Testis (tissue), 3 donors: ENCODE measurements around the gene EEF2KMT. TPM values are rescaled to one million over a fixed set of nuclear protein-coding genes. Genes with fewer than 3 reads are reported as not detected.

ENCODE experiments used
- DNase-seq: peaks from one replicate; pipeline ENCODE4 v3.0.0-alpha.2; 2019
- H3K27ac ChIP-seq, 2 donors: fragments of 200-600 bp; sonication (generic); one replicate each; pipeline ENCODE4 v1.5.1; 2019
- H3K27me3 ChIP-seq: fragments of 200-600 bp; sonication (generic); one replicate; pipeline ENCODE4 v1.5.1; 2019
- H3K36me3 ChIP-seq: fragments of 200-600 bp; sonication (generic); one replicate; pipeline ENCODE4 v1.5.1; 2017; ENCODE audit warnings: low read depth; ENCODE audit errors: missing control alignments
- H3K4me1 ChIP-seq: fragments of 200-600 bp; sonication (generic); one replicate; pipeline ENCODE4 v1.5.1; 2019
- H3K4me3 ChIP-seq, 2 donors: fragments of 200-600 bp; sonication (generic); one replicate each; pipeline ENCODE4 v1.5.1; 2017 to 2019
- H3K9me3 ChIP-seq: fragments of 200-600 bp; sonication (generic); one replicate; pipeline ENCODE4 v1.5.1; 2017
- POLR2A ChIP-seq: fragments of 450-650 bp; IDR thresholded peaks from one replicate; pipeline ENCODE4 v1.6.1; 2017; ENCODE audit warnings: antibody characterized with exemption, mild to moderate bottlenecking, moderate library complexity
- WGBS, 2 donors: methylation state at CpG; one replicate each; pipeline ENCODE4 v1.1.5; 2018; 5-methylcytosine and 5-hydroxymethylcytosine counted together
- intact Hi-C: fragments of 100-400 bp; cut with DNase I; formaldehyde crosslinking; loops from one replicate; pipeline ENCODE4 v1.15.1; 2023; ENCODE audit warnings: low total_unique reads
- polyA plus RNA-seq: library from polyadenylated mRNA; stranded (reverse); fragments of 350-450 nt; fragmentation: Illumina TruSeq; extraction: RNeasy Lipid Tissue Mini Kit (QIAGEN cat#74804); gene quantifications from one replicate; pipeline ENCODE4 v1.2.3, GENCODE V29; 2014; ENCODE audit warnings: low read depth, low replicate concordance; ENCODE audit not compliant: insufficient read depth
- total RNA-seq, 2 donors: library from RNA; depleted of rRNA; stranded (reverse); fragments of >200 nt; gene quantifications; one replicate each; pipeline ENCODE4 v1.2.3, GENCODE V29; 2016
- TF ChIP-seq, protein P1 (sequence below), 3 experiments: fragments of 450-650 bp in 2 of 3; fragments of 200-600 bp in 1 of 3; sonication (generic) in 1 of 3; IDR thresholded peaks; one replicate each; pipeline ENCODE4 v1.5.1; 2016 to 2019; ENCODE audit warnings: antibody characterized with exemption in 3 of 3, mild to moderate bottlenecking in 2 of 3, moderate library complexity in 1 of 3

EEF2KMT gene
- total and polyA plus RNA-seq, 3 donors from 2014 or later = 20.3 to 36.7 (median 20.6) TPM

DNA sequence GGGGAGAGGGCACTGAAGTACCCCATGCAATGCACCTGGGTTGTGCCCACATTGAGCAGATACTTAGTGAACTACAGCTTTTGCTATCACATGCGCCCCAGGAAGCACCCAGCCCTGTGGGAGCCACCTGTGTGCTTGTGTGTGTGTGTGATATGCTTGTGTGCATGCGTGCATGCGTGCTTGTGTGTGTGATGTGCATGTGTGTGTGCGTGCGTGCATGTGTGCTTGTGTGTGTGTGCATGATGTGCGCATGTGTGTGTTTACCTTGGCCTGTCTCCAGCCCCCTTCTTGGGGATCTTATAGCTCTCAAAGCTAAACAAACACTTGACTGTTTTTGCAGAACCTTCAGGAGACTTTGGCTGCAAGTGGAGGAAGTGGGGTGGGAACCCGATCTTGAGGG is 32.7 kb downstream of the EEF2KMT start:
- TF ChIP-seq, protein P1, sequence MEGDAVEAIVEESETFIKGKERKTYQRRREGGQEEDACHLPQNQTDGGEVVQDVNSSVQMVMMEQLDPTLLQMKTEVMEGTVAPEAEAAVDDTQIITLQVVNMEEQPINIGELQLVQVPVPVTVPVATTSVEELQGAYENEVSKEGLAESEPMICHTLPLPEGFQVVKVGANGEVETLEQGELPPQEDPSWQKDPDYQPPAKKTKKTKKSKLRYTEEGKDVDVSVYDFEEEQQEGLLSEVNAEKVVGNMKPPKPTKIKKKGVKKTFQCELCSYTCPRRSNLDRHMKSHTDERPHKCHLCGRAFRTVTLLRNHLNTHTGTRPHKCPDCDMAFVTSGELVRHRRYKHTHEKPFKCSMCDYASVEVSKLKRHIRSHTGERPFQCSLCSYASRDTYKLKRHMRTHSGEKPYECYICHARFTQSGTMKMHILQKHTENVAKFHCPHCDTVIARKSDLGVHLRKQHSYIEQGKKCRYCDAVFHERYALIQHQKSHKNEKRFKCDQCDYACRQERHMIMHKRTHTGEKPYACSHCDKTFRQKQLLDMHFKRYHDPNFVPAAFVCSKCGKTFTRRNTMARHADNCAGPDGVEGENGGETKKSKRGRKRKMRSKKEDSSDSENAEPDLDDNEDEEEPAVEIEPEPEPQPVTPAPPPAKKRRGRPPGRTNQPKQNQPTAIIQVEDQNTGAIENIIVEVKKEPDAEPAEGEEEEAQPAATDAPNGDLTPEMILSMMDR (IDR thresholded peaks at IDR 0.05) = no peak
- TF ChIP-seq POLR2A = no peak
- H3K4me3 ChIP-seq = no peak overlapping the region

DNA sequence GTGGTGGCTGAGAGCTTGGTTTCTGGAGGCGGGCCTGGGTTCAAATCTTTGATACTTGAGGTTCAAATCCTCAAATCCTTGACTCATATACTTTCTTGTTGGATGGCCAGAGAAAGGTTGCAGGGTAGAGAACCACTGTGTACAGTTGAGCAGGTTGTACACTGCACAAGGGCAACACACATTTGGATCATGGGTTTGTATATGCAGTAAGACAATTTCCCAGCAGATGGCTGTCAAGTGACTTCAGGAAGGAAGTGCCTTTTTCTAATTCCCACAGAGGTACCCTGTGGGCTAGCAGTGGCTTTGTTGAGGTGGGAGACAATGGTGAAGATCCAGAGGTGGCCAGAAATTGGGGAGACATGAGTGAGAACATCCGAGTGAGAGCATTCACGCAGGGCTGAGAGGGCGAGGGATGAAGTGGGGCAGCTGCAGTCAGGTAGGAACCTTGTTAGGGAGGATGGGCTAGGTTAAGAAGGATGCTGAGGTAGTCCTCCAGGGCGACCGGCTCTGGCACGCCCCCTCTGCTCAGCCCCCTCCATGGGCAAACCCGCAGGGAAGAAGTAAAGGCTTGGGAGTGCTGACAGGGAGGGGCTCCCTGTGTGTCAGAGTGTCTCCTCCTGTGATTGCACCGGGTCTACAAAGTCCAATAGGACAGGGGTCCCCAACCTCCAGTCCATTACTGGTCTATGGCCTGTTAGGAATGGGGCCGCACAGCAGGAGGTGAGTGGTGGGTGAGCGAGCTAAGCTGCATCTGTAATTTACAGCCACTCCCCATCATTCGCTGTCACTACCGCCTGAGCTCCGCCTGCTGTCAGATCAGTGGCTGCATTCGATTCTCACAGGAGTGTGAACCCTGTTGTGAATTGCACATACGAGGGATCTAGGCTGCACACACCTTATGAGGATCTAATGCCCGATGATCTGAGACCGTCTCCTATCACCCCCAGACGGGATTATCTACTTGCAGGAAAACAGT is 34.5 kb downstream of the EEF2KMT start:
- Histone ChIP-seq H3K27ac (no peak overlapping the region), H3K27me3 (no peaks in the 10 kb centered on the region), H3K4me1 (no peaks in the 10 kb centered on the region), H3K9me3 (no peaks in the 10 kb centered on the region), H3K4me3 (no peak overlapping the region), H3K36me3 (no peaks in the 10 kb centered on the region)
- 67 to 74% methylated on average over 18 to 19 of the region's 19 CpGs for WGBS, 2 donors
- no peak for DNase-seq
- TF ChIP-seq, protein P1 (IDR thresholded peaks at IDR 0.05) = no peak
- TF ChIP-seq POLR2A = no peak
- intact Hi-C loops = no loop called here

More for the DNA sequence above, 32.7 kb downstream of the EEF2KMT start:
- H3K27ac ChIP-seq = no peak overlapping the region
- intact Hi-C loops = no loop called here
- WGBS, 2 donors = 65 to 76% methylated on average over 7 of the region's 7 CpGs
- H3K4me1 ChIP-seq = no peaks in the 10 kb centered on the region
- no peaks in the 10 kb centered on the region for H3K36me3 ChIP-seq
- no peaks in the 10 kb centered on the region for H3K27me3 ChIP-seq
- DNase-seq = no peak
- no peaks in the 10 kb centered on the region for H3K9me3 ChIP-seq

DNA sequence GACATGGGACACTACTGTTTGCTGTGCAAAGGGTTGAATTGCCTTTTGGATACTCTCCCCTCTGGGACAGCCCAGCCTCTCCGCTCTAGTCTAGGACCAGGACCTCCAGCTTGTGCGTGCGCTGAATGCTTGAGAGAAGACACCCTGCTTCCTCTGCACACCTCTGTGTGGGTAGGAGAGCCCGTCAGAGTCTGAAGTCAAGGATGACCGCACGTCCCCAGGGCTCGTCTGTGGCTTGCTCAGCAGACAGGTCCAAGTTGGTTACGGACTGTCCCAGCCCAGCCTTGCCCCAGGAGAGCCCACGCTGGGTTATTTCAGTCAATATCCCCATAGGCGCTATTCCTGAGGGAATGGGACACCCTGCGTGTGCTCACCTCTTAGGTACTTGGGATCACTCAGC is 35.5 kb downstream of the EEF2KMT start:
- H3K4me3 ChIP-seq = no peak overlapping the region
- TF ChIP-seq, protein P1 (IDR thresholded peaks at IDR 0.05) = no peak
- no peak for TF ChIP-seq POLR2A
- DNase-seq = no peak
- intact Hi-C loops = no loop called here
- H3K9me3 ChIP-seq = no peaks in the 10 kb centered on the region
- H3K36me3 ChIP-seq = no peaks in the 10 kb centered on the region
- H3K27ac ChIP-seq = no peak overlapping the region
- H3K4me1 ChIP-seq = no peaks in the 10 kb centered on the region
- WGBS, 2 donors = 86 to 91% methylated on average over 11 of the region's 11 CpGs
- H3K27me3 ChIP-seq = no peaks in the 10 kb centered on the region

DNA sequence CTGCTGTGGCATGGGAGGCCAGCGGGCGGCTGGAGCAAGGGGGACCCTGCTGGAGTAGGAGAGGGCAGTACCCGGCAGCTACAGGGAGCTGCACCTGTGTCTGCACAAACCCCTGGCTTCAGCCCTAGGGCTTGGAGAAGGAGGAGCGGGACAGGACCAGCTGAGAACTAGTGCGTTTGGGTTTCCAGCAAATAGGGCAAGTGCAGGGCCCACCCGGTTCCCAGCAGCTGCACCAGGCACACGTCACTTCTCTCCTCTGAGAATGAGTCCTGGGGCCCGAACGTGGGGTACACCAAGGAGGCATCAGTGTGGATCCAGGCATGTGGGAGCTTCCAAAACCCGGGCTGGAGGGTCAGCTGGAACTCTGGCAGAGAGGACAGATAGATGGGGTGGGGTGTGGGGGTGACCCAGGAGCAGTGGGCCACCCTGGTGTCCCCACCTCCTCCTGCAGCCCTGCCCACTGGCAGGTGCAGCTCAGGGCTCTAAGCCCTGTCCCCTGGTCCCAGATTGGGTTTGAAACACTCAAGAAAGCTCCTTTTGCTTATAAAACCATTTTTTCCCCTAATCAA is 37.4 kb downstream of the EEF2KMT start:
- TF ChIP-seq, protein P1 (IDR thresholded peaks at IDR 0.05) = no peak
- no peak for TF ChIP-seq POLR2A
- intact Hi-C loops = no loop called here
- H3K36me3 ChIP-seq = no peaks in the 10 kb centered on the region
- WGBS, 2 donors = 69 to 78% methylated on average over 9 to 10 of the region's 10 CpGs
- no peaks in the 10 kb centered on the region for H3K4me1 ChIP-seq
- no peaks in the 10 kb centered on the region for H3K27me3 ChIP-seq
- H3K27ac ChIP-seq = no peak overlapping the region
- DNase-seq = no peak
- no peaks in the 10 kb centered on the region for H3K9me3 ChIP-seq
- no peak overlapping the region for H3K4me3 ChIP-seq
